Measurements from ENCODE around the gene GRIN2C.

The GRIN2C gene

GRCh38 chr17:74818291-74818938 lies 41.3 kb downstream of the GRIN2C start:
- no peak for DNase-seq

GRCh38 chr17:74816905-74817620 lies 42.6 kb downstream of the GRIN2C start:
- no peak for DNase-seq

DNA sequence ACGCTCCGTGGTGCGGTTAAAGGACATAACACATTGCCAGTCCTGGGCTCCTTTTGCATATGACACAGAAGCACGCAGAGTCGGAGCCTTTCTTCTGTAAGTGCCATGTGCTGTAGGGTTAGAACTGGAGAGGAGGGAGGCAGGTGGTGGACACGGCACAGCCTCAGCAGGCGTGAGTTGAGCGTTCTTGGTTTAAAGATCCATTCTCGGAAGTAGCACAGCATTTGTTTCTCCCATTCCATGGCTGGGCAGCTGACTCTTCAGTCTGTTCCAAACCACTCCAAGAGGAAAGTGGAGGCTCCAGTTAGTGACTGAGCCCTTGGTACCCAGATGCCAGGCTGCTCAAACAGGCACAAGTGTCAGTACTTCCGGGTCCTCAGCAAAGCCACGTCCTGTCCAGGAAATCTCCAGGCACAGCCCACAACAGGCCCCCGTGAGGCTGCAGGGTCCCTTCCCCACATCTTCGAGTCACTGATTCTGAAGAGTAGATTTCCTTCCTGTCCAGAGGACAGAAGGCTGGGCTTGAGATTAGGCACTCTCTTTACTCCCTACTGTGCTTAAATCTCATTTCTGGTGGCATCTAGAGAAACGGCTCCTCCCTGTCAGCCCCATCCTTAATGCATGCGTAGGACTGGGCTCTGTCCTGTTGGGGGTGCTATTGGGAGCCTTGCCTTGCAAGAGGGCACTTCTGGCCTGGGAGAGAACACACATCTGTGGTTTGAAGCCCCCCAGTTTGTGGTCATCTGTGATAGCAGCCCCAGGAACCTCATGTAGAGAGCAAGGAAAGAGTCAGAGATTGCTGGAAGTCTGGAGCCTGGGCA lies 43.9 kb downstream of the GRIN2C start:
- no peak for DNase-seq

- DNase-seq, result no peak
Measured at GRCh38 chr17:74815067-74815466, 44.6 kb downstream of the GRIN2C start.

DNA sequence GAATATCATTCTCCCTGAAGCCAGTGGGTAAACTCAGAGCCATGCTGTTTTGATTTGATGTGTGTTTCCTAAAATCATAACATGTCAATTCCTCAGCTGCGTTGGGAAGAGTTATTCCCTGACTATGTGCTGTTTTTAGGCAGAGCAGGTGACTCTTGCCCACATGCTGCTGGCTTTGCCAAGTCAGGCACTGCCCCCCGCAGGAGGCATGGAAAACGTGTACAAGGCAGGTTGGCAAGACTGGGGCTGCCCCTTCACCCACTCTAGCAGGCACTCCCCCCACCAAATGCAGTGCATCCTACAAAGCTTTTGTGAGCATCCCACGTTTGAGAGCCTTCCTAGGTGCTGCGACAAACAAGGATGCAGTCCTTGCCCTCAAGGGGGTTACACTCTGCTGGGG lies 45.2 kb downstream of the GRIN2C start:
- DNase-seq, result no peak

DNA sequence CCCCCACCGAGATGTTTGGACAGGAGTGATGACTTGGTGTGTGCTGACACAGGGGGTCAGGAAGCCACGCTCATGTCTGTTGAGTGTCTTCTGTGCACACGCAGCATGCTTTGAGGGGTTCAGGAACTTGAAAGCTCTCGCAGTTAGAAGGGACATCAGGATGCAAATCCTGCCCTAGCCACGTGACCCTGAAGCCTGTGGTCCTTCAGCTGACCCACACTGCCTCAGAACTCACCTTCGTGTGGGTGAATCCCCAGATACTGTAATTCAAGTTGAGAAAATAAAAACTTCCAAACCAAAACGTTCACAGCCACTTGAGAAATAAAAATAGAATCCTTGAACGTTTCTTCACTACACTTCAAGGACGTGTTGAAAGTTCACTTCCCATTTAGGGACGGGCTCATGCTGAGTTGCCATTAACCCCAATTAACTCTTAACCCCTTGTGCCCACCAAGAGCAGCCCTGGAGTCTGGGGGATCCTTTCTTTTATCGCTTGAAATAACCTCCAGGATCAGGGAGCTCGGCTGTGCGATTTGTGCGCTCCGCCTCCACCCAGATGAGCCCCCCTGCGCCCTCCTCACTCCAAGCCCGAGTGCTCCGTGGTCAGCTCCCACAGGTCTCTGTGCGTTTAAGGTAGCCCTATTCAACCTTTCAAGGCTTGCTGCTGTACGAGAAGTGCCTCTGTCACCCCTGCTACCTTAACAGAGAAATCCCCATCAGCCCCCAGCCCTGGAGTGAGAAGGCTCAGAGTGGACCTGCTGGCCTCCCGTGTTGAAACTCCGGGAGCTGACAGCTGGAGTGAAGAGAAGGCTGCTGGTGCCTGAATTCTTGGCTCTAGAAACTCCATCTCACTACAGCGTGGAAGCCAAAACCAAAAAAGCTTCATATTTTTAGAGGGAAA lies 47.3 kb downstream of the GRIN2C start:
- DNase-seq, result peak; percentile 57

DNA sequence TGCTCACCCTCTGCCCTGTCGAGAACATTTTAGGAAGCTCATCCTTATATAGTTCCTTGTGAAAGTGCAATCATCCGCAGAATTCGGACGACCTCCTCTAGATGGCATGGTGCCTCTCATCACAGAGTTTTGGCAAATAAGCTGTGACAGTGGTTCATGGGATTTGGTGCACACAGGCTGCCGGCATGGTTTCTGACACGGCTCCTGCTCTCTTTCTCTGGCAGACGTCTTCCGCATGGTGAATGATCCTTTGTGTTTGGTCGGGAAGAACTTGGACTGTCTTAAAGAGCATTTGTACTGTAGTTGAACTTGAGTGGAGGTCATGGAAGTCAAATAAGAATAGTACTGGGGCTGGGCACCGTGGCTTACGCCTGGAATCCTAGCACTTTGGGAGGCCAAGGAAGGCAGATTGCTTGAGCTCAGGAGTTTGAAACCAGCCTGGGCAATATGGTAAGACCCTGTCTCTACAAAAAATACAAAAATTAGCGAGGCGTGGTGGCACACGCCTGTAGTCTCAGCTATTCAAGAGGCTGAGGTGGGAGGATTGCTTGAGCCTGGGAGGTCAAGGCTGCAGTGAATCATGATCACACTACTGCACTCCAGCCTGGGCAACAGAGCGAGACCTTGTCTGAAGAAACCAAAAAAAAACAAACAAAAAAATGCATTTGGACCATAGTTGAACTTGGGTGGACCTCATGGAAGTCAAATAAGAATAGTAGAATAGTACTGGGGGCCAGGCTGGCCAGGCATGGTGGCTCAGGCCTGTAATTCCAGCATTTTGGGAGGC lies 48.8 kb downstream of the GRIN2C start:
- DNase-seq, result no peak

GRCh38 chr17:74808714-74809430 lies 50.8 kb downstream of the GRIN2C start:
- DNase-seq, result no peak

DNA sequence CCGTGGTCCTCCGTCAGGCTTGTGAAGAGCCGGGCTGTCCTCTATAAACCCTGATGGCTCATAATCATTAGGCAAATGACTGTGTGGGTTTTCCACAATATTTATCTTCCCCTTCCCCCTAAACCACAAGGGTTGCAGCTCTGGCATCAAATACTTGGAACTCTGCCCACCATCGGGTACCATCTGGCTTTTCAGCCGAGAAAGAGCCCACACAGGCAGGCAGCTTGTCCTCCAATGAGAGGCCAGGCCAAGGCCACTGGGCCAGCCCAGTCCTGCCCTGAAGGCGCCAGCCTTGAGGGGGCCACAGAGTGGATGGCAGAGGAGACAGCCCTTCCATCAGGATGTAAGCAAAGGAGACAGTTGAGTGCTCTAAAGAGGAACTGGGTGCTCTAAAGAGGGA lies 51.8 kb downstream of the GRIN2C start:
- DNase-seq, result no peak

DNA sequence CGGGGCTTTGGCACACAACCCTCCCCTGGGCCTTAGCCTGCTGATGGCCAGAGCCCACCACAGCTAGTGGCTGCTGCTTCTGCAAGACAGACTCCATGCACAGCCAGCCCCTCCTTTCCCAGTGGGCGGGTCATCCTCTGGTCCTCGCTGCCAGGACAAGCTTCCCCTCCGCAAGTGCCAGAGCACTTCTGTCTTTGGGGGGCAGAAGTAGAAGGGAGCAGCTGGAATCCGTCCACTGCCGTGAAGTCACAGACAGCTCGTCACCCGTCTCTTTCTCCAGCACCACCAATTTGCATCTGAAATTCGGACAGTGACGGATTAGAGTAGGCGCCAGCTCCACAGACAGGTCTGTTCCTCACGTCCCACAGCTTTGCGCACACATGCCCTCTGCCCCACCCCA lies 52.2 kb downstream of the GRIN2C start:
- DNase-seq, result no peak

- DNase-seq, result no peak
Measured at GRCh38 chr17:74806334-74806733, 53.4 kb downstream of the GRIN2C start.

- DNase-seq, result no peak
Measured at GRCh38 chr17:74805591-74805991, 54.1 kb downstream of the GRIN2C start.

DNA sequence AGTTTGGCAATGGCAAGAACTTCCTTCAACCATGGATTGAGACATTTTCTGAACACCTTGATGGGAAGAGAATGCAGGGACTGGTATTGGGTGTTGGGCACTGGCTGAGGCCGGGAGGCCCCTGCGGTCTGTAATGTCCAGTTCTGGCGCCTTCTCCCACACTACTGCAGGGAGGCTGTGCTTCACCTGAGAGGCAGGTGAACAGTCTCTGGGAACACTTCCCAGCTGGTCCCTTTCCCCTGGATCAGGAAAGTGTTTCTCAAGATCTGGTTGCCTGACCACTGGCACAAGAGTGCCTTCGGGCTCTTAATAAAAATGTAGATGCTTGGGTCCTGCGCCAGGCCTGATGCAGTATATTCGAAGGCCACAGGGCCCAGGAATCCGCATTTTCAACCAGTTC lies 55.0 kb downstream of the GRIN2C start:
- no peak for DNase-seq

GRCh38 chr17:74803971-74804370 lies 55.7 kb downstream of the GRIN2C start:
- DNase-seq, result no peak

- no peak for DNase-seq
Measured at GRCh38 chr17:74803388-74803930, 56.2 kb downstream of the GRIN2C start.

DNA sequence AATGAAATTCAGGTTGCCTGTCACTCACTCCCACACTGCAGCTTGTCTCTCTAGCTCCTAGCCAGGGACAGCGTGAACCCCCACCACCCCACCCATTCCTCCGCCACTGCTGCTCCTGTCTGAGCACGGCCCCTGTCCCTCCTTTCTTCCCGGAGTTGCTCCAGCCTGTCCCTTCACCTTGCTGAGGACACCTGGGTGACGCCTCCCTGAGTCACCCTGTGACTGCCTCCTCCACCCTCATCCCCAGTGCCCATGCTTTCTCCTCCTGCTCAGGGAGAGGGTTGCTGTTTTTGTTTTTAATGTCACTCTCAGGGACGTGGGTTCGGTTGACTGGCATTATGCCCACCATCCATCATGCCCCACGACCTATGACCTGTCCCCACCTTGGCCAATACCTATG lies 57.8 kb downstream of the GRIN2C start:
- no peak for DNase-seq

- no peak for DNase-seq
Measured at GRCh38 chr17:74800531-74800930, 59.2 kb downstream of the GRIN2C start.

DNA sequence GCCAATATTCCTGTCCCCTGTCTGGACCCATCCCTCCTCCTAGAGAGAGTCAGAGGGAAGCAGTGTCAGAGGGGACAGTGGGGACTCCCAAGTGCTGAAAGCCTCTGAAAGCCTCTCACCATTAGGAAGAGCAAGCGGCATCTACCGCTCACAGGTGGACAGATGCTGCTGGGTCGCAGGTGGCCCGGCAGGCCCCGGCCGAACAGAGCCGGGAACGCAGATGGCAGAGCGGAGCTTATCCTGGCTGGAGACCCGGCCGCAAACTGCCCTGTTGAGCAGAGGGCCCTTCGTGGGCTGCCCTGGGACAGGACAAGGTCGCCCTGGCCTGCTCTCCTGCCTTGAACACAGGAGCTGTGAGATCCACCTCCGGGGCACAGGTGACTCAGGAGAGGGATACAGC lies 60.6 kb downstream of the GRIN2C start:
- no peak for DNase-seq

DNA sequence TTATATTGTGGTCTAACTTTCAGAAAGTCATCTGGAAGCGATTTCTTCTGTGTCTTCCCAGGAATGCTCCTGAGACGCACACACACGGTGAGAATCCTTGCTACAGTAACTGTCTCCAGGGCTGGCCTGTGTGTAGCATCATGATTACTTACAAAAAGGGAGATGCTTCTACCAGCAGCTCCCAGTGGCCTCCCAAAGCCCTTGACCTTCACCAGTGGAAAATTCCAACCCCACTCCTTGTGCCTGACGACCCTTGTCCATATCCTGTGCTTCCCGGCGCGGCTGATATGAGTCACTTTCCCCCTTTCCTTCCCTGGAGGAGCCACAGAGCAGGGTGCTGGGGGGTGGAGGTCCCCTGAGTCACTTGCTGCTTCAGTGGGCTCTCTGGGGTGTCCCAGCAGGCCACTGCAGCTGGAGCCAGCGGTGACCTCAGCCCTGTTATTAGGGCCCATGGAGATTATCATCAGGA lies 61.4 kb downstream of the GRIN2C start:
- DNase-seq, result no peak

GRCh38 chr17:74797824-74798223 lies 61.9 kb downstream of the GRIN2C start:
- DNase-seq, result no peak

- no peak for DNase-seq
Measured at GRCh38 chr17:74796866-74797265, 62.8 kb downstream of the GRIN2C start.

All from right hindlimb (tissue), 1 donor.